Fibroblast of peridontal ligament (primary cell): Measurements from ENCODE around the gene SP9.
A peak's percentile ranks its signal among the peaks of the same experiment; 100 is the strongest.

Experiments
- DNase-seq: peaks from one replicate; pipeline ENCODE4 v3.0.0-alpha.2; 2010; ENCODE audit errors: extremely low read depth

Gene SP9

GRCh38 chr2:174334781-174335251, at the start of gene SP9:
SP9 (plus strand) TSS chr2:174334954; CDS start chr2:174335093, 139 bp downstream.
- DNase-seq: peak; percentile 94

DNA sequence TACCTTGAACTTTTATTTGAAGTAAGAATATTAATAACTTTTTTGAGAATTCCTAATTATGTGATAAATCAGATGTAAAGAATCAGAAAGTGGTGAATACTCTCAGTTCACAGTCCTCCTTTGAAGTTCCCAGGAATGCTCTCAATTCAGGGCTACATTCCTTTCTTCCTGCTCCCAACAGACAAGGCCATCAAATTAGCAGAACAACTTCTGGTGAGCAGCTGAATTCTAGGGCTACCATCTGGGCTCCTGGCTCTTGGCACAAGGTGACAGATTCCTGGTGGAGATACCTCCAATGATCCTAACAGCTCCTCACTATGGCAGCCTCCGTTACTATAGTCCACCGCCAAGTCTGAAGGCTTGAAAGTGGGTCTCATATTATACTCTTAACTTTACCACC, 48.6 kb upstream of the SP9 start:
- DNase-seq: no peak

DNA sequence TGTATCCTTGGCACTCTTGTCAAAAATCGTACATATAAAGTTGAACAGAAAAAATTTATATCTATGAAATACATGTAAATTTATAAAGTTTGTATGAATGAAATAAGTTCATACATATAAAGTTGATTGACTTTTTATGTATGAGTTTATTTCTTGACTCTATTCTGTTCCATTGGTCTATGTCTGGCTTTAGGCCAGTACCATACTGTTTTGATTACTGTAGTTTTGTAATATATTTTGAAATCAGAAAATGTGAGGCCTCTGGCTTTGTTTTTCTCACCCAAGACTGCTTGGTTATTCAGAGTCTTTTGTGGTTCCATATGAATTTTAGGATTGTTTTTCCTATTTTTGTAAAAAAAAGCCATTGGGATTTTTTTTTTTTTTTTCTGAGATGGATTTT, 41.8 kb upstream of the SP9 start:
- DNase-seq: no peak

- DNase-seq: peak; percentile 48
These were observed 34.6 kb upstream of the SP9 start for GRCh38 chr2:174300114-174300513.

GRCh38 chr2:174312581-174313234, 22.0 kb upstream of the SP9 start:
- no peak for DNase-seq

- peak; percentile 23 for DNase-seq
These were observed 12.6 kb upstream of the SP9 start for GRCh38 chr2:174322149-174322548.

DNA sequence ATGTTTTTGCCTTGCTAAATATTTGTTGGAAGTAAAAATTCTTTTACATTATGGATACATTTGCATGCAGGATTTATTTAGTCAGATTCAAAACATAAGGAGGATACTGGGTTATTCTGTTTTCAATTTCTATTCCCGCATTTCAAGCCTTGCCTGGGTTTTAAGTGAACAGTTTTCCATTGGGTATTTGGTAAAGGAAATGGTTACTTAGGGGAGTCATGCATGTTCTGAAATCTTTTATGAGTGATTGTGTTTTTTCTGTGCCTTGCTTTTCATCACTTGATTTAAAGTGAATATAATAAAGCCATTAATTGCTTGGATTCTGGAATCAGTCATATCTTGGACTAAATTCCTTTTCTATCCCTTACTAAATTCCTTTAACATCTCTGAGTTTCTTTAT, 12.0 kb upstream of the SP9 start:
- DNase-seq: peak; percentile 55

GRCh38 chr2:174324530-174324929, 10.2 kb upstream of the SP9 start:
- DNase-seq: no peak

DNA sequence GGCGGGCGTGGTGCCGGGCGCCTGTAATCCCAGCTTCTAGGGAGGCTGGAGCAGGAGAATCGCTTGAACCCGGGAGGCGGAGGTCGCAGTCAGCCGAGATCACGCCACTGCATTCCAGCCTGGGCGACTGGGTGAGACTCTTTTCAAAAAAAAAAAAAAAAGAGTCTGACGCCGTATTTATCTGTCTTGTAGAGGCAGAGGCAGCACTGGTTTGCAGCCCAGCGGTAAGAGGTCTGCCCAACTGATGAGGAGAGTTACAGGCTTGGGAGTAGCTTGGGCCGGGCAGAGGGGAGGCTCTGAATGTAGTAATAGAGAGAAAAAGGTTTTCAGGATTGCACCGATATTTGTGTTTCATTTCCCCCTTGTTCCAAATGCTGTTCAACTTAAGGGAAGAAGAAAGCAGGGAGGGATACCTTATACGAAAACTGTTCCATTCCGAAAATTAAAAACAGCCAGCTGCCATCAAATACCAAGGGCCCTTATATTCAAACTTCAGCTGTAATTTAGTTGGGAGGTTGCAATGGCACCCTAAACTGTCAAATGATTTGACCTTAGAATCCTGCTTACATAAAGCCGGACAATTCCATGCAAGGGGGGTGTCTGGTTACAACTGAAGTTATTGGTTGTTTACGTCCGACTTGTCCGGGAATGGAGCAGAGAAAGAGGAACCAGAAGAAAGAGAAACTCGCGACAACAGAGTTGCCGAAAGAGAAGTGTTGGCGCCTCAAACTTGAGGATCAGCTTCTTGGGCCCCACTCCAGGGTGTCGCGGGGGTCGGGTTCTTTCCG, 9.2 kb upstream of the SP9 start:
- DNase-seq: peak; percentile 81

DNA sequence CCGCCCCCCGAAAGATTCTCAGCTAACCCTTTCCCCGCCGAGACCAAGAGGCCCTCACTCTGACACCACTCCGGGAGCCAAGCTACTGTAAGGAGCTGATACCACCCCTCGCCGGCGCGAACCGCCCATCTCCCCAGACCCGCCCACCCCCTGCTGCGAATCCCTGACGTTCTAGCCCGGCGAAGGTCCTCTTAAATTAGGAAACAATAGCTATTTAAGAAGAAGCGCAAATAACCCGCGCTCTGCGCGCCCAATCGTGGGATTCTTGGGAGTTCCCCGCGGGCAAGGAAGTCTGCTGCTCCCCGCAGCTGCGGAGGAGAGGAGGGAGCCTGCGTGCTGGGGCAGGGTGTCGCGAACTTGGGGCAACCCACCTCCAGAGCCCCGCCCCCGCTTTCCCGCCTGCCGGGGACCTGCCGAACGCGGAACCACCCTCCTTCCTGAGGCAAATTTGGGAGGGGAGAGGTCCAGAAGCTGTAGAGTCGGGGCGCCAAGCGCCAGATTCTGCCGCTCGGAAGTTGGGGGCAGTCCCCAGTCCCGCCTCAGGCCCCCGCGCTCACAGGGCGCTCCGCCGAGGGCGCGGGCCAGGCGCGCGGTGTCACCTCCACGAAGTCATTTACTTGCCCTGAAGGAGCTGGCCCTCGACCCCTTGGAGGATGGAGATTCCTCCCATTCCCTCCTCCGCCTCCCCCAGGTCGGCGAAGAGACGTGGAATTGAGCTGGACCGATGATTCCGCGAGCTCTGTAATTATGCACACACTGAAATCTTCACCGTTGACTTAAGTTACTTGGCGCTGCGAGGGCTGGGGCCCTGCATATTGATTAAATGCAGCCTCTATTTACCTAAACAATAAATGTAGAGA, 8.4 kb upstream of the SP9 start:
- DNase-seq: peak; percentile 74

DNA sequence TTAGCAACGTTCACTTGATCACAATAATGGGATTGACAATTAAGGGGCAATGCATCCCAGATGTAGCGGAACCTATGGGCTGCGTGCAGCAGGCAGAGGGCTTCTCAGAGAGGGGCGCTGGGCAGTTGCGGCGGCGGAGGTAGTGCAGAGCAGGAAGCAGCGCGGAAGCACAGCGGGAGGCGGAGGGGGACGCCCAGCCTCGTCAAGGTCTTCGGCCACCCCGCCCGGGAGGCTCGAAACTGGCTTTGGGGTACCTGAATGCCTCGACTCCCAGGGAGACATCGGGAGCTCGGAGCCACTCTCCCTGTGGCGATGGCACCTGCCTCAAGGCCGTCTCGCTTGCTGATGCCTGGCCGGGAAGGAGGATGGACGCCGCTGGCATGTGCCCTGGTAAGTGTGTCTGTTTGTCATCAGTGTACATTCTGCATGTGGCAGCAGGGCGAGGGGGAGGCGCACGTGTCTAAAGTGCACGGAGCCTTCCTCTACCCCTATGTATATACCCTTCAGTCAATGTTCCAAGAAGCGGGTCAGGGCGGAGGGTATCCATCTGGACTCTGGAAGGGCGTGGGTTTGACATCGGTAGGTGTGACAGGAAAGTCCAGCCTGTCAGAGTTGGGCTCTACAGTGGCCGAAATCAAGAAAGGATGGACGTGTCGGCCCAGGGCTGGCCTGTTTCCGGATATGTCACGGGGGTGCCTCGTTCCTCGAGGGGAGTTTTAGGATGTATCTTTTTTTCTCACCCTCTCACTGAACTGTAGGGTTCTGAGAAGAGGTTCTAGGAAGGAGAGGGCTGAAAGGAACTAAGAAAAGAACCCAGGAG, 7.5 kb upstream of the SP9 start:
- no peak for DNase-seq

DNA sequence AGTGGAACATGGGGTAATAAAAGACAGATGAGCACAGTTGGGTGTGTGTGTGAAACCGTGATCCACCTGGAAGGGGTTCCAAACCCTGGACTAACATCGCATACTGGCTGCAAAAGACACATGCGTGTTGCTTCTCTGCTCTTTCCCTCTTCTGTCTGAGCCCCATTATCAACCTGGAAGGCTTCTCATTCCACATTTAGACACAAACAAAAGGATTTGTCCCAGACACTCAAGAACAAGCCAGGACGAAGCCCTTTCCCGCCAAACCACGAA, 7.0 kb upstream of the SP9 start:
- DNase-seq: no peak

DNA sequence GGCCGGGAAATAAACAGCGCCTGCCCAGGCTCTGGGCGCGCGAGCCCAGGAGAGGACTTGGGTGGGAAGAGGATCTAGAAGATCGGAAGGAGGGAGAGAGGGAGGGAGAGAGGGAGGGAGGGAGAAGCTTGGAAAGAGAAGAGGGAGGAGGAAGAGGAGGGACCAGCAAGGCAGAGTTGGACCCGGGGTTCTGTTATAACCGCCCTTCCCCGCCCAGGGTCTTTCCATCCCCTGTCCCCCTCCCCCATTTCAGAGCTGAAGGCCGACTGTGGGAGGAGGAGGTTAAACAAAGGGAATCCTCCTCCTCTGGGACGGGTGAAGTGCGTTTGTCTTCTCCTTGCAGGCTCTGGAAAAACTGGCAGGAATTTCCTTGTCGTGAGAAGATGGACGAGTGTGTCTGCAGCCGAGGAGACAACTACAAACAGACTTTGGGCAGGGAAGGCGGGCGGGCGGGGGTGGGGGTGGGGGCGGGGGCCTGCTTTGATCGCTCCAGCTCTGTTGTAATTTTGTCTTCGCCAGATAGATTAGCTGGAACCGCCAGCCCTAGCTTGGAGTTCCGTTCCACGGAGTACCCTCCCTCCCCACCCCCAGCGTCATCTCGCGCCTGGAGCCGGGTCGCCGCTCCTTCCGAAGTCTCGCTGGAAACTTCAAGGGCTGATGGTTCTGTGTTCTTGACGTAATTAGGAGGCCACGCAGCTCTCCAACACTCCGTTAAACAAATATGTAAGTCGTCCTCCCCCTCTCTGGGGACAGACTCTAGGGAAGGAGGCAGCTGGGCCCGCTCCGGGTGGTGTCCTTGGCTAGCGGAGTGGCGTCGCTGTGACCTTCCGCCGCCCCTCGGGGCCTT, 6.4 kb upstream of the SP9 start:
- DNase-seq: peak; percentile 72

DNA sequence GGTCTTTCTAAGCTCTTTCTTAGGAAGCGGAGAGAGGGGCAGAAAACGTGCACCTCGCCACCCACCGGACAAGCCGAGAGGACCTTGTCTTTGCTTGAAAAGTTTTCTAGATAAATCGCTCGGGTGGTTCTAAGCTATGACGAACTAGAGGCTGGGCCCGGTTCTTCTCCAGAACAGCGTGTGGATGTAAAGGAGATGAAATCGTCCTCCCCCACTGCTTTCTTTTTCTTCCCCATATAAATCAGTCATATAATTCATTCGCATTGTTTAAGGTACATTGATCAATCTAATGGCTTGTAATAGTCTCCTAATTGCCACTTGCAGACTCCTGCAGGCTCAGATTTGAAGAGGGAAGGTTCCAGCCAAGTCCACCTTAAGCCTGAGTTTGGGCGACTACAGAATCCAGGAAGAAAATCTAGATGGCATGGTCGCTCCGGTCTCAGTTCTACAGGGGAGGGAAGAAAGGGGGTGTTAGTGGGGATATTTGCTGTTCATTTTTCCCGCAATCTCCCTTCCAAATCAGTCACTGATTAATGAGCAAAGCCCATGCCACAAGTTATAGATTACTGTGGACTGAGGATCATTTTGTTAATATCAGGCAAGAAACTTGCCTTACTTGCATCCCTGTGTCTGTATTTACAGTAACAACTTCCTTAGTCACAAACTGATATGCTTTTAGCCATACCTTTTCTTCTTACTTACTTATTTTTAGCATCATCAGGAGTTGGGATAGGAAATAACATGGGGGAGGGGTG, 5.6 kb upstream of the SP9 start:
- DNase-seq: peak; percentile 58

GRCh38 chr2:174330945-174331594, 3.7 kb upstream of the SP9 start:
- DNase-seq: peak; percentile 10

- DNase-seq: no peak
These were observed 3.0 kb upstream of the SP9 start for GRCh38 chr2:174331595-174332216.

GRCh38 chr2:174332217-174332963, 2.4 kb upstream of the SP9 start:
- peak; percentile 45 for DNase-seq

- DNase-seq: peak; percentile 48
These were observed 1.8 kb upstream of the SP9 start for GRCh38 chr2:174333017-174333371.
